Gastroesophageal sphincter (tissue), 3 donors: ENCODE results near the gene SLC25A45.
A peak's percentile ranks its signal among the peaks of the same experiment; 100 is the strongest.

Experiments used
- POLR2A ChIP-seq, 2 donors: fragments of 450-650 bp; IDR thresholded peaks; one replicate each; pipeline ENCODE4 v1.6.1; 2017; ENCODE audit warnings: antibody characterized with exemption in 2 of 2, mild to moderate bottlenecking in 2 of 2, moderate library complexity in 1 of 2
- POLR2AphosphoS5 ChIP-seq: sonication (generic); formaldehyde crosslinking; IDR thresholded peaks from one replicate; pipeline ENCODE4 v1.6.1; 2017; ENCODE audit warnings: antibody characterized with exemption
- TF ChIP-seq, protein P1 (sequence below), 4 experiments: fragments of 200-600 bp in 2 of 4; fragments of 450-650 bp in 2 of 4; sonication (generic) in 1 of 4; IDR thresholded peaks; one replicate each; pipeline ENCODE4 v1.5.1; 2017 to 2019; ENCODE audit warnings: antibody characterized with exemption in 4 of 4, mild to moderate bottlenecking in 2 of 4, moderate library complexity in 2 of 4

DNA sequence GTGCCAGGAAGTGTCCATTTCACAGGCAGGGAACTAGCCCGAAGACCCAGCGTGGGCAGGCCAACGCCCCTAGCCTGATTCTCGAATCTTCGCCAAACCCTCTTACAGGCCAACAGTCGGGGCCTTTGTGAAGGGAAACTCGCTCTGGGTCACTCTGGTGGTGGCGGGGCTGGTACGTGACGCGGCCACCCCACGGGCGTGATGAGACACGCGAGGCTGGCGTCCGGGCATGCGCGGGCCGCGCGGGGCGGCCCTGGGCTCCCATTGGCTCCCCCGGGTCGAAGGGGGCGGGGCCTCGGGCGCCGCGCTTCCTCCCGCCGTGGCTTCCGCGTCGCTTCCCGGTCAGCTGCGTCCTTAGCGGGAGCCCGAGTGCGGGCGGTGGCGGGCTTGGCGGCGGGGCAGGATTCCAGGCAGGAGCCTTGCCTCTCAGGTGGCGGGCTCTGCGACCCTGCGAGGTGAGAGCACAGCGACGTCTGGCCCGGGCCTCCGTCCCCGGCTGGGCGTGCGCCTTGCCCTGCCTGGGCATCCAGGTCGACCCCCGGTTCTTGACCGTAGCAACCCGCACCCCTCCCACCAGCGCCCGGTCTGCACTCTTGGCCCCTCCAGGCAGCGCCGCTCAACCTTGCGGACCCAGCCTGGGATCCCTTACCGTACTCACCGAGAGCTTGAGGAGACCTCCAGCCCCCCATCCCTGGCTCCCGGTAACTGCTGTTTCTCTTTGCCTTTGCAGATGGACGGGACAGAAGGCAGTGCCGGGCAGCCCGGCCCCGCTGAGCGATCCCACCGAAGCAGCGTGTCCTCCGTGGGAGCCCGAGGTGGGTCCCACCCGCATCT lies 4.1 kb upstream of the SLC25A45 start, which contains the start of gene FRMD8:
- TF ChIP-seq, protein P1, sequence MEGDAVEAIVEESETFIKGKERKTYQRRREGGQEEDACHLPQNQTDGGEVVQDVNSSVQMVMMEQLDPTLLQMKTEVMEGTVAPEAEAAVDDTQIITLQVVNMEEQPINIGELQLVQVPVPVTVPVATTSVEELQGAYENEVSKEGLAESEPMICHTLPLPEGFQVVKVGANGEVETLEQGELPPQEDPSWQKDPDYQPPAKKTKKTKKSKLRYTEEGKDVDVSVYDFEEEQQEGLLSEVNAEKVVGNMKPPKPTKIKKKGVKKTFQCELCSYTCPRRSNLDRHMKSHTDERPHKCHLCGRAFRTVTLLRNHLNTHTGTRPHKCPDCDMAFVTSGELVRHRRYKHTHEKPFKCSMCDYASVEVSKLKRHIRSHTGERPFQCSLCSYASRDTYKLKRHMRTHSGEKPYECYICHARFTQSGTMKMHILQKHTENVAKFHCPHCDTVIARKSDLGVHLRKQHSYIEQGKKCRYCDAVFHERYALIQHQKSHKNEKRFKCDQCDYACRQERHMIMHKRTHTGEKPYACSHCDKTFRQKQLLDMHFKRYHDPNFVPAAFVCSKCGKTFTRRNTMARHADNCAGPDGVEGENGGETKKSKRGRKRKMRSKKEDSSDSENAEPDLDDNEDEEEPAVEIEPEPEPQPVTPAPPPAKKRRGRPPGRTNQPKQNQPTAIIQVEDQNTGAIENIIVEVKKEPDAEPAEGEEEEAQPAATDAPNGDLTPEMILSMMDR (IDR thresholded peaks at IDR 0.05): peak in 1 of 4 experiments; percentile 19
- peak; percentile 97 for TF ChIP-seq POLR2AphosphoS5
- peak; percentile 94 to 96 for TF ChIP-seq POLR2A (IDR thresholded peaks at IDR 0.05)
